ENCODE data around the gene RBM26.
"Not testable (repeated sequence)": the region's sequence is repeated elsewhere in the genome, so short reads cannot be mapped to it uniquely, and the experiment has no call there.

The RBM26 gene

DNA sequence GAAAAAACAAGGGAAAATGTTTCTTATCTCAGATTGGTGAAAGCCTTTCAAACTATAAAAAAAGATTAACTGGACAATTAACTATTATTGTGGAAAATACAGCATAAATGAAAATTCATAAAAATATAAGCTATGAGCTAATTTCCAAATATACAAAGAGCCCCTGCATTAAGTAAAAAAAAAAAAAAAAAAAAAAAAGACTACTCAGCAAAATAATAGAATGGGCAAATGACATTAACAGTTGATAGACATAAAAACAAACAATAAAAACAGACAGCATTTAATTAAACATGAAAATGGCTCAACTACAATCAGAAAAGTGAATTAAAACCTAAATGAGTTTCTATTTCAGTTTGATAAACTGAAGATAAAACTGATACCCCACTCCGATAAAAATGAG lies 77.5 kb downstream of the RBM26 start:
- FAIRE-seq, result no peak

GRCh38 chr13:79320433-79320832 lies 85.6 kb downstream of the RBM26 start:
- no peak for FAIRE-seq

GRCh38 chr13:79318664-79319063 lies 87.4 kb downstream of the RBM26 start:
- FAIRE-seq, result no peak

GRCh38 chr13:79317856-79318255 lies 88.2 kb downstream of the RBM26 start:
- no peak for FAIRE-seq

DNA sequence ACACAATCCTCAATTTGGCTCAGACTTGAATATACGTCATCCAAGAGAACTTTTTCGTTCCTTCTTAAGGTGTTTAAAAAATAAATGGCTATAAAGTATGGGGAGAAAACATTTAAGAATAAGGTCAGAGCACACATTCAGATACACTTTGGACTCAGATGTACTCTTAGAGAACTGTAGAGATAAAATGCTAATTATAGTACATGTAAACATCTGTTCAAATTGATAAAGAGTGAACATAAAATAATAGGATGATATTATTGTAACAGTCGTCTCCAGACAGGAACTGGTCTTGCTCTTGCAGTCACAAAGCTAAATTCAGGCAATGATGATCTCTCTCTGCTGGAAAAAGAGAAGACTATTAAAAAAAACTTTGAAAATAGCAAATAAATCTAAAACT lies 91.4 kb downstream of the RBM26 start:
- no peak for FAIRE-seq

DNA sequence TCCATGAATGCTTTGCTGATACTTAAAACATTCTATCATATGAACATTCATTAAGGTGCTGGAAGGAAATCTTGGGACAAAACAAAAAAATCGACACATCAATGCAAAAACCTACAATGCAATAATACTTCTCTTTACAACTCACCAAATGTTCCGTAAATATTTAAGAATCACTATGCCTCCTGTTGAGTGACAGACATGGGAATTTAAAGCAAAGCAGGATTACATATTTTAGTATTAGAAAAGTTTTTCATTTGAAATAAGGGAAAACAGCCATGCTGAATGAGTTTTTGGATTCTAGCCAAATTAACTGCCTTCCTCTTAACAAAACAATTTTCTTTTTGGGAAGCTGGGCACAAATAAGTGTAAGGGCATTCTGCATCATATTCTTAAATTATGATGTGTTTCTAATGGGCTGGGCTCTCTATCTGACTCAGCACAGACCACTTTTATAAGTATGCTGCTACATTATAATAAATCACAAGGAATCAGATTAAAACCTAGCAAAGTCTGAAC lies 93.7 kb downstream of the RBM26 start:
- no peak for FAIRE-seq

DNA sequence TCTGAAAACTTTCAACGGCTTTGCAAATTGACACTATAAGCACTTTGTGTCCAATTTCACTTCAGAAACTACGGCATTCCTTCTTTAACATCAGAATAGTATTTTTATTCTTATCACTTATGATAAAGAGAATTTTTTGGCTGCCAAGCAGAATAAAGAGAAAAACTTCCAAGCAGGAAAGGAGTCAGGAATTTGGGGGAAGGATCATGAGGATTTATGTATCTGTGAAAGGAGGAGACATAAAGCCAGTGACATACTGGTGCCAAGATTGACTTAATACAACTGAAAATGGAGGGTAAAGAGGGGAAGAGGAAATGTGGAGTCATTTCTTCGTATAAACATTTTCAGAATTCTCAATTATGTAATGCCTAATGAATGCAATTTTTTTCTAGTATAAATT lies 94.7 kb downstream of the RBM26 start:
- FAIRE-seq, result no peak

DNA sequence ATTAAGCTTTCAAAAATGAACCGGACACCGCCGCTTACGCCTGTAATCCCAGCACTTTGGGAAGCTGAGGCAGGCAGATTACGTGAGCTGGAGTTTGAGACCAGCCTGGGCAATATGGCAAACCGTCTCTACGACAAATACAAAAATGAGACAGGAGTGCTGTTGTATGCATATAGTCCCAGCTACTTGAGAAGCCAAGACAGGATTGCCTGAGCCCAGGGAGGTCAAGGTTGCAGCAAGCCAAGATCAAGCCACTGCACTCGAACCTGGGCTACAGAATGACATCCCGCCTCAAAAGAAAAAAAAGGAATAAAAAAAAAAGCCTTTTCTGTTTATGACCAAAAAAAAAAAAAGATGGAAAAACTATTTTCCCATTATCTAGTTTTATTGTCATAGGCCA lies 96.4 kb downstream of the RBM26 start:
- FAIRE-seq, result no peak

GRCh38 chr13:79307866-79308298 lies 98.2 kb downstream of the RBM26 start:
- FAIRE-seq, result no peak

DNA sequence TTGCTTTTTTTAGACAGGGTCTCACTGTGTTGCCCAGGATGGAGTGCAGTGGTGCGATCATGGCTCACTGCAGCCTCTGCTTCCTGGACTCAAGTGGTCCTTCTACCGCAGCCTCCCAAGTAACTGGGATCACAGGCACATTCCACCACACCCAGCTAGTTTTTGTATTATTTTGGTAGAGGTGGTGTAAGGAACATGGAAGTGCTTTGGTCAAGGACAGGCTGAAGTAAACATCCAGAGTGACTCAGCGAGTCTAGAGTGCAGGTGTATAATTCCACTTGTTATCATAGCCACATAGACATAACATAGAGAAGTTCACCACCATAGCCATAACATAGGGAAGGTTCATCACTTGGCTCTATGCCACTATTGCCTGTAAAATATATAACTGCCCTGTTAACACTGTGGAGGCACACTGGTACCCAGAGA lies 98.6 kb downstream of the RBM26 start:
- FAIRE-seq, result no peak

DNA sequence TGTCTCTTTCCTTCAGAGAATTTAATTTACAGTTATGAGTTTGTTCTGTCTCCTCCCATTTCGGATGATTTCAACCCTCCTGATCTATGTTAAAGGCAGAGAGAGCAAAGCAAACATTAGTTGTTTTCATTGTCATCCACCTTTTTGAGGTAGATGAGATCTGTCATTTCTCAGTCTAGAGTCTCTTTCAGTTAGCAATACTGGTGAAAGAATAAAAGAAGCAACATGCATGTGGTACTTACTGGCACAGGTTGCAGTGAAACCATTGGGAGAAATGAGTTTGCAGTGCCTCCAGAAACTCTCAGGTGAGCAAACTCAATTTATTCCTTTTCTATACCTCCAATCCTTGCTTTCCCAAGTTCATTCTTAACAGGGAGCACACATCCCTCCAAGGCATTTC lies 99.4 kb downstream of the RBM26 start:
- FAIRE-seq, result no peak

DNA sequence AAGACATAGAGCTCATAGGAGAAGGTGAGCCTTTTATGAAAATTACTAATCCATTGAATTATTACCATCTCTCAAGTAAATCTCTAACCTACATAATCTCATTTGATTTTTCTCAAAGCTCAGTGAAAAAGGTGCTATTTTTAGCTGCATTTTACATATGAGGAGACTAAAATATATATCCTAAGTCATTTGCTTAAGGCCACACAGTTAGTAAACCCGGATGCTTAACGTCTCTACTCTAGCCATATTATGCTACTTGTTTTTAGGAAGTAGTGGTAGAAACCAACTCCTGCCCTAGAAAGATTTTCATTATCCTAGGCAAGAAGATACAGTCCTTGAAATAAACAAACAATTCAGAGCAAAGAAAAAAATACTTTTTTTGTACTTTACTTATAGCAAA lies 108.9 kb downstream of the RBM26 start:
- no peak for FAIRE-seq

DNA sequence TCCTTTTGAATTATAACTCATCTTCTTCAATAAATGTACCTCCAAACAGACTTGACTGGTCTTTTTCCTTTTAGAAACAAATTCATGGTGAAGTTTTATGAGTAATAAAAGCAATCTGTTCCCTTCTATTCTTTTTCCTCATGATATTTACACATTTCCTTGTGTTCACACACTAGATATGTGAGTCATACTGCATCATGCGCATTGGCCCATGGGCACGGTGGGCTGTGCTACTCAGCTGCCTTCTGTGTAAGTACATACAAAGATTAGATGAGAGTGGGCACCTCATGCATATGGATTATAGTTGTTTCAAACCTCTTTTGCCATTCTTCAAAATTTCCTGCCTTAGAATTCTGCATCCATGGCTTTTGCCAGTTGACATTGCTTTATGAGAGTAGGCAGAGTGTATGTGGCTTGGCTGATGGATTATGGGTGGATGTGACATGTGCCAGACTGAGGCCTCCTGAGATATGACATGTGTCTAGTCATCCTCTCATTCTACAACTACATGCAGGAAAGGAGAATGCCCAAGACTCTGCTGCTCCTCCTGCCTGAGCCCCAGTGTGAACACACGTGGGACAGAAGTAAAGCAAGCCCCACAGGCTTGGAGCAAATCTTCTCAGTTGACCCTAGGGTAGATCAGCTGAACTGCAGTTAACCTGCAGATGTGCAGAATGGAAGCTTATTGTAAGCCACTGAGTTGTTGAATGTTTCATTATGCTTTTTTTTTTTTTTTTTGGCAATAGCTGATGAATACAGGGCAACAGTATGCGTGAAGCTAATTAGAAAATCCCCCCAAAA lies 109.9 kb downstream of the RBM26 start:
- FAIRE-seq, result no peak

GRCh38 chr13:79290595-79291244 lies 115.3 kb downstream of the RBM26 start:
- FAIRE-seq, result no peak

- no peak for FAIRE-seq
These were observed 116.5 kb downstream of the RBM26 start for GRCh38 chr13:79289571-79289970.

- FAIRE-seq, result no peak
These were observed 117.9 kb downstream of the RBM26 start for GRCh38 chr13:79287939-79288795.

- no peak for FAIRE-seq
These were observed 120.9 kb downstream of the RBM26 start for GRCh38 chr13:79285159-79285558.

DNA sequence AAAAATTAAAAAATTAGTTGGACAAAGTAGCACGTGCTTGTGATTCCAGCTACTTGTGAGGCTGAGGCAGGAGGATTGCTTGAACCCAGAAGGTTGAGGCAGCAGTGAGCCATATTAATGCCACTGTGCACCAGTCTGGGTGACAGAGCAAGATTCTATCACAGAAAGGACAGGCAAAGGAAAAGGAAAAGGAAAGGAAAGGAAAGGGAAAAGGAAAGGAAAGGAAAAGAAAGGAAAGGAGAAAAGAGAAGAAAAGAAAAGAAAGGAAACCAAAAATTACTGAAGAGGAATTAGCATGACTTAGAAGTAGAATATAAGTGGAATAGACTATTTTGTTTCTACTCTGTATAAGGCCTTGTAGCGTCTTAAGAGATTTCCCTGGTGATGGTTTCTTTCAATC lies 122.3 kb downstream of the RBM26 start:
- FAIRE-seq, result no peak

- no peak for FAIRE-seq
These were observed 123.1 kb downstream of the RBM26 start for GRCh38 chr13:79282976-79283375.

GRCh38 chr13:79282508-79282907 lies 123.5 kb downstream of the RBM26 start:
- no peak for FAIRE-seq

DNA sequence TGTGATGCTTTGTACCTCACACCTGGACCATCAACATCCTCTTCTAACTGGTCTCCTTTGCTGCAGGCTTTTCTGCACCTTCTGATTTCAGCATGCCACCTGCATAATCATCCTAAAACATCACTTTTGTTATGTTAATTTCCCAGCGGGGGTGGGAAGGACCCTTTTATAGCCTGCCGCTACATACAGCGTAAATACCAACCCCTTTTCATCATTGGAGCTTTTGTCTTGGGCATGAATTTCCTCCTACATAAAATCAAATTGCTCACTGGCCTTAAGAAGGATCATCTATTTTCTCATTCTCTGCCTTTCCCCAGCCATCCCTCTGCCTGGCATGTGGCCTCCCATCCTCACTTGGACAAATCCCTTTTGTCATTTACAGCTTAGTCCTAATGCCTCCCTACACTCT lies 124.7 kb downstream of the RBM26 start:
- FAIRE-seq, result no peak

- not testable (repeated sequence) for FAIRE-seq
These were observed 126.3 kb downstream of the RBM26 start for GRCh38 chr13:79279735-79280134.

DNA sequence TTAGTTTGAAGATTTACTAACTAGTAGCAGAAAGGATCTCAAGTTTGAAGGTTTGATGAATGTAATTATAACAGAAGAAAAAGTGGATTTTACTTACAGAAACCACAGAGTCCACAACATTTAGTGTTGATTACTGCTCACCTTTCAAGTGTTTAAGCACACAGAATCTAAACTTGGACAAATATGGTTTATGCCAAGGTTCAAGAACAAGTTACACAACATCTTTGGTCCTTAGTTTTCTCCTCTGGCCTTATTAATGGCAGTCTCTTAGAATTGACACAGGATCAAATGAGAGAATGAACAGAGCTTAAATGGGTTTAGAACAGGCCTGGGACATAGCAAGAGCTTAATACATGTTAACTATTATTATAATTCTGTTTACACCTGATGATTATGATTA lies 133.0 kb downstream of the RBM26 start:
- FAIRE-seq, result no peak

Measured in islet of Langerhans (tissue), 1 donor.